Right lobe of liver (tissue), 6 donors: Measurements from ENCODE around the gene MS4A7. TPM values are rescaled to one million over a fixed set of nuclear protein-coding genes. Genes with fewer than 3 reads are reported as not detected.

Source experiments
- ATAC-seq, 4 donors: fragments of 200-7000 bp; cut with Tn5 transposase; one replicate each; pipeline ENCODE4 v1.9.1; 2020; ENCODE audit warnings: mild to moderate bottlenecking in 4 of 4, moderate library complexity in 4 of 4
- DNase-seq, 3 donors: peaks; one replicate each; pipeline ENCODE4 v3.0.0-alpha.2; 2020
- H3K27ac ChIP-seq, 3 donors: fragments of 200-600 bp; one replicate each; pipeline ENCODE4 v1.8.0; 2022
- H3K27me3 ChIP-seq, 2 donors: fragments of 200-600 bp; one replicate each; pipeline ENCODE4 v1.8.0; 2022
- H3K36me3 ChIP-seq, 4 donors: fragments of 200-600 bp; sonication (generic) in 1 of 4; one replicate each; pipeline versions ENCODE4 v1.5.1 to v1.8.0; 2017 to 2022; ENCODE audit warnings: control low read depth in 1 of 4
- H3K4me1 ChIP-seq, 4 donors: fragments of 200-600 bp; sonication (generic) in 1 of 4; one replicate each; pipeline versions ENCODE4 v1.5.1 to v1.8.0; 2017 to 2022; ENCODE audit warnings: control low read depth in 1 of 4
- H3K4me3 ChIP-seq, 3 donors: fragments of 200-600 bp; one replicate each; pipeline ENCODE4 v1.8.0; 2022
- H3K9me3 ChIP-seq, 4 donors: fragments of 200-600 bp; sonication (generic) in 1 of 4; one replicate each; pipeline versions ENCODE4 v1.5.1 to v1.8.0; 2017 to 2022; ENCODE audit warnings: control low read depth in 1 of 4
- POLR2A ChIP-seq: fragments of 450-650 bp; IDR thresholded peaks from one replicate; pipeline ENCODE4 v1.6.1; 2017; ENCODE audit warnings: antibody characterized with exemption, mild to moderate bottlenecking
- WGBS: methylation state at CpG from one replicate; pipeline ENCODE4 v1.1.6; 2018; ENCODE audit warnings: low coverage, low lambda C conversion rate; ENCODE audit not compliant: insufficient coverage; ENCODE audit errors: missing lambda C conversion rate; 5-methylcytosine and 5-hydroxymethylcytosine counted together
- intact Hi-C, 2 donors: fragments of 100-400 bp; cut with DNase I; formaldehyde crosslinking; loops; one replicate each; pipeline versions ENCODE4 v1.11.2 to v1.14.1; 2022
- total RNA-seq, 6 experiments: library from RNA; depleted of rRNA in 2 of 6; stranded (reverse); fragments of >200 nt in 2 of 6; fragmentation: NEBNext Ultra II Directional in 3 of 6; extraction: Animal tissue kit (Norgen Biotek cat#: 25700) in 3 of 6; gene quantifications; one replicate each; pipeline versions ENCODE4 v1.1.0 to v1.2.4, GENCODE V29; 2016 to 2023
- TF ChIP-seq, protein P1 (sequence below), 4 donors: fragments of 200-600 bp in 3 of 4; fragments of 450-650 bp in 1 of 4; IDR thresholded peaks; one replicate each; pipeline versions ENCODE4 v1.5.1 to v1.8.0; 2016 to 2022; ENCODE audit warnings: antibody characterized with exemption in 4 of 4, mild to moderate bottlenecking in 2 of 4
- donor health status: DM: no; HTN: yes; CAD: no.
- donor health status: DM: no; HTN: no; CAD: no.
- donor health status: DM: no; HTN: no; CAD: no.
- donor health status: DM: no; HTN: yes; CAD: no.
- donor health status: DM: no; HTN: yes; CAD: no.

MS4A7 gene
- total RNA-seq, 6 experiments from 2014 or later, result 10.9 to 47.8 (median 21.7) TPM

DNA sequence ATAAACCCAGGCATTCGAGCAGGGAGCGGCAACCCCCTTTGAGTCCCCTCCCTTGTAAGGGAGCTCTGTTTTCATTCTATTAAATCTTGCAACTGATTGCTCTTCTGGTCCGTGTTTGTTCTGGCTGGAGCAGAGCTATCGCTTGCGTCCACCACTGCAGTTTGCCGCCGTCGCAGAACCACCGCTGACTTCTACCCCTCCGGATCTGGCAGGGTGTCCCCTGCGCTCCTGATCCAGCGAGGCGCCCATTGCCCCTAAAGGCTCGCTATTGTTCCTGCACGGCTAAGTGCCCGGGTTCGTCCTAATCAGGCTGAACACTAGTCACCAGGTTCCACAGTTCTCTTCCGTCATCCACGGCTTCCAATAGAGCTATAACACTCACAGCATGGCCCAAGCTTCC lies 10.4 kb upstream of the MS4A7 start:
- ATAC-seq, result no peak
- 89% methylated on average over 11 of the region's 19 CpGs for WGBS
- intact Hi-C loops, result no loop called here
- Histone ChIP-seq H3K27me3 (no peaks in the 10 kb centered on the region), H3K4me3 (no peak overlapping the region), H3K36me3 (no peaks in the 10 kb centered on the region), H3K9me3 (no peaks in the 10 kb centered on the region), H3K4me1 (no peaks in the 10 kb centered on the region), H3K27ac (no peak overlapping the region)
- no peak for TF ChIP-seq POLR2A
- TF ChIP-seq, protein P1, sequence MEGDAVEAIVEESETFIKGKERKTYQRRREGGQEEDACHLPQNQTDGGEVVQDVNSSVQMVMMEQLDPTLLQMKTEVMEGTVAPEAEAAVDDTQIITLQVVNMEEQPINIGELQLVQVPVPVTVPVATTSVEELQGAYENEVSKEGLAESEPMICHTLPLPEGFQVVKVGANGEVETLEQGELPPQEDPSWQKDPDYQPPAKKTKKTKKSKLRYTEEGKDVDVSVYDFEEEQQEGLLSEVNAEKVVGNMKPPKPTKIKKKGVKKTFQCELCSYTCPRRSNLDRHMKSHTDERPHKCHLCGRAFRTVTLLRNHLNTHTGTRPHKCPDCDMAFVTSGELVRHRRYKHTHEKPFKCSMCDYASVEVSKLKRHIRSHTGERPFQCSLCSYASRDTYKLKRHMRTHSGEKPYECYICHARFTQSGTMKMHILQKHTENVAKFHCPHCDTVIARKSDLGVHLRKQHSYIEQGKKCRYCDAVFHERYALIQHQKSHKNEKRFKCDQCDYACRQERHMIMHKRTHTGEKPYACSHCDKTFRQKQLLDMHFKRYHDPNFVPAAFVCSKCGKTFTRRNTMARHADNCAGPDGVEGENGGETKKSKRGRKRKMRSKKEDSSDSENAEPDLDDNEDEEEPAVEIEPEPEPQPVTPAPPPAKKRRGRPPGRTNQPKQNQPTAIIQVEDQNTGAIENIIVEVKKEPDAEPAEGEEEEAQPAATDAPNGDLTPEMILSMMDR (IDR thresholded peaks at IDR 0.05), result no peak
- no peak for DNase-seq

DNA sequence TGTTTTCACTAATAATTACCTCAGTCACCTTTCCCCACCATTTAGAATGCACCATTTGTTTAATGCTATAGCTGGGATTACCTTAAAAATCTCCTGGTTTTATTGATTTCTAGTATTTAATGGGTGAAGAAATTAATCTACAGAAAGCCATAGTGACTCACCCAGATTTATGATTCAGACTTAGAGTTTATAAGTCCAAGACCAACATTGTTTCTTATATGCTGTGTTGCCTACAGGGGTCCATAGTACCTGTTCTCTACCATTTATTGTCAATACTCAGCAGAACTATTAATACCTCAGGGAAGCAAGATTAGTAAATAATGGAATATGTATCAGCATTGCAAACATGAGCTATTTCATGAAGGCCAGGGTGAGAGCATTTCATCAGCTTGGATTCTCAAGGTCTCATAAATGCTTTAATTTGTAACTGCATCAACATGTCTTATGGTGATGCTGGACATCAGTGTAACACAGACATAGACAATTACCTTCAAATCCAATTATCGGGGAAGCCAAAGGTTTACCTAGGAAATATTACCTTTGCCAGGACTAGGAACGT lies 8.0 kb upstream of the MS4A7 start:
- ATAC-seq (no peak), DNase-seq (no peak)
- TF ChIP-seq, protein P1 (IDR thresholded peaks at IDR 0.05), result no peak
- TF ChIP-seq POLR2A, result no peak
- Histone ChIP-seq H3K4me1 (no peaks in the 10 kb centered on the region), H3K27ac (no peak overlapping the region), H3K9me3 (no peaks in the 10 kb centered on the region), H3K4me3 (no peak overlapping the region), H3K27me3 (no peaks in the 10 kb centered on the region), H3K36me3 (no peaks in the 10 kb centered on the region)
- intact Hi-C loops, result no loop called here
- 38% methylated on average over 2 of the region's 2 CpGs for WGBS

DNA sequence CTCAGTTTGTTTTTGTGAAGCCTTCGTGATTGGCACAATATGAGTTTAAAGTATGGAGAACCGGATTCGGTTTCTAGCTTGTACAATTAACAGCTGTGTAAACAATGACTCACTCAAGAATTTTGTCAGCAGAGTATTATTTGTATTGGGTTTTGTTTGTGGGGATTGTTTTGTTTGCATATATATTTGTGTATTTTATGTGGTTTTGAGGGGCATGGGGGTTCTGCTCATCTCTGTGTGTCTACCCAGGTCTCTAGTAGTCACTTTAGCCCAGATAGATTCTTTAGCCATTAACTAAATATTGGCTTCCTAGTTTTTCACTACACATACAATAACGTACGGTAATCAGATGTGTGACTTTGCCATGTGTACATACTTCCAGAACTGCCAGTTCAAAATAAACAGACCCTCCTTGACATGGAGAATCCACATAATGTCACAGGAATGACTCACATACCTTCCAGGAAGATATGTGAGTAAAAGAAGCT lies 7.5 kb upstream of the MS4A7 start:
- H3K9me3 ChIP-seq, result no peaks in the 10 kb centered on the region
- DNase-seq, result no peak
- intact Hi-C loops, result no loop called here
- H3K36me3 ChIP-seq, result no peaks in the 10 kb centered on the region
- peak overlapping the region in 2 of 3 donors; percentile 14 to 20 for H3K27ac ChIP-seq
- TF ChIP-seq POLR2A, result no peak
- TF ChIP-seq, protein P1 (IDR thresholded peaks at IDR 0.05), result no peak
- H3K27me3 ChIP-seq, result no peaks in the 10 kb centered on the region
- no peak overlapping the region for H3K4me3 ChIP-seq
- ATAC-seq, result peak in 1 of 4 donors; percentile 78
- H3K4me1 ChIP-seq, result no peaks in the 10 kb centered on the region
- WGBS, result 34% methylated on average over 5 of the region's 5 CpGs

DNA sequence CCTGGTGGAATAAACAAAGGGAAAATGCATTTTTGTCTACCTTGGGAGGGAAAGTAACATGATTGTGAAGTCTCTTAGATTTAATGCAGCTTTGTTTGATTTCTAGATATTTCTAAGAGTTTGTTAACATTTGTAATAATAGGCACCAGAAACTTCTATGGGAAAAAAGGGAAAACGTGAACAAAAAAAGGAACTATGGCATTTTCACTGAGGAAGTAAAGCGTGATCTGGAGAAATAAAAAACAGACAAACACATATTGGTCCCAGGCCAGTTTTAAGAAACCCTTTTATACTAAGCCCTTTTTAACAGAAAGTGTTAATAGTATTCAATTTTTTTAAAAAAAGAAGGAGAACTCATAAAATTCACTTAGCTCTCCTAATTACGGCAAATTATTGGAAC lies 6.9 kb upstream of the MS4A7 start:
- Histone ChIP-seq H3K9me3 (no peaks in the 10 kb centered on the region), H3K36me3 (no peaks in the 10 kb centered on the region), H3K27me3 (no peaks in the 10 kb centered on the region), H3K4me3 (no peak overlapping the region), H3K4me1 (no peaks in the 10 kb centered on the region), H3K27ac (peak overlapping the region in 2 of 3 donors; percentile 20 to 33)
- ATAC-seq (peak in 1 of 4 donors; percentile 24), DNase-seq (no peak)
- WGBS, result 42% methylated on average over 3 of the region's 3 CpGs
- TF ChIP-seq, protein P1 (IDR thresholded peaks at IDR 0.05), result no peak
- TF ChIP-seq POLR2A, result no peak
- intact Hi-C loops, result no loop called here
